ENCODE results near the gene MYO5C.
A peak's percentile ranks its signal among the peaks of the same experiment; 100 is the strongest.

Gene MYO5C, protein sequence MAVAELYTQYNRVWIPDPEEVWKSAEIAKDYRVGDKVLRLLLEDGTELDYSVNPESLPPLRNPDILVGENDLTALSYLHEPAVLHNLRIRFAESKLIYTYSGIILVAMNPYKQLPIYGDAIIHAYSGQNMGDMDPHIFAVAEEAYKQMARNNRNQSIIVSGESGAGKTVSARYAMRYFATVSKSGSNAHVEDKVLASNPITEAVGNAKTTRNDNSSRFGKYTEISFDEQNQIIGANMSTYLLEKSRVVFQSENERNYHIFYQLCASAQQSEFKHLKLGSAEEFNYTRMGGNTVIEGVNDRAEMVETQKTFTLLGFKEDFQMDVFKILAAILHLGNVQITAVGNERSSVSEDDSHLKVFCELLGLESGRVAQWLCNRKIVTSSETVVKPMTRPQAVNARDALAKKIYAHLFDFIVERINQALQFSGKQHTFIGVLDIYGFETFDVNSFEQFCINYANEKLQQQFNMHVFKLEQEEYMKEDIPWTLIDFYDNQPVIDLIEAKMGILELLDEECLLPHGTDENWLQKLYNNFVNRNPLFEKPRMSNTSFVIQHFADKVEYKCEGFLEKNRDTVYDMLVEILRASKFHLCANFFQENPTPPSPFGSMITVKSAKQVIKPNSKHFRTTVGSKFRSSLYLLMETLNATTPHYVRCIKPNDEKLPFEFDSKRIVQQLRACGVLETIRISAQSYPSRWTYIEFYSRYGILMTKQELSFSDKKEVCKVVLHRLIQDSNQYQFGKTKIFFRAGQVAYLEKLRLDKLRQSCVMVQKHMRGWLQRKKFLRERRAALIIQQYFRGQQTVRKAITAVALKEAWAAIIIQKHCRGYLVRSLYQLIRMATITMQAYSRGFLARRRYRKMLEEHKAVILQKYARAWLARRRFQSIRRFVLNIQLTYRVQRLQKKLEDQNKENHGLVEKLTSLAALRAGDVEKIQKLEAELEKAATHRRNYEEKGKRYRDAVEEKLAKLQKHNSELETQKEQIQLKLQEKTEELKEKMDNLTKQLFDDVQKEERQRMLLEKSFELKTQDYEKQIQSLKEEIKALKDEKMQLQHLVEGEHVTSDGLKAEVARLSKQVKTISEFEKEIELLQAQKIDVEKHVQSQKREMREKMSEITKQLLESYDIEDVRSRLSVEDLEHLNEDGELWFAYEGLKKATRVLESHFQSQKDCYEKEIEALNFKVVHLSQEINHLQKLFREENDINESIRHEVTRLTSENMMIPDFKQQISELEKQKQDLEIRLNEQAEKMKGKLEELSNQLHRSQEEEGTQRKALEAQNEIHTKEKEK (N-terminal part only)

DNA sequence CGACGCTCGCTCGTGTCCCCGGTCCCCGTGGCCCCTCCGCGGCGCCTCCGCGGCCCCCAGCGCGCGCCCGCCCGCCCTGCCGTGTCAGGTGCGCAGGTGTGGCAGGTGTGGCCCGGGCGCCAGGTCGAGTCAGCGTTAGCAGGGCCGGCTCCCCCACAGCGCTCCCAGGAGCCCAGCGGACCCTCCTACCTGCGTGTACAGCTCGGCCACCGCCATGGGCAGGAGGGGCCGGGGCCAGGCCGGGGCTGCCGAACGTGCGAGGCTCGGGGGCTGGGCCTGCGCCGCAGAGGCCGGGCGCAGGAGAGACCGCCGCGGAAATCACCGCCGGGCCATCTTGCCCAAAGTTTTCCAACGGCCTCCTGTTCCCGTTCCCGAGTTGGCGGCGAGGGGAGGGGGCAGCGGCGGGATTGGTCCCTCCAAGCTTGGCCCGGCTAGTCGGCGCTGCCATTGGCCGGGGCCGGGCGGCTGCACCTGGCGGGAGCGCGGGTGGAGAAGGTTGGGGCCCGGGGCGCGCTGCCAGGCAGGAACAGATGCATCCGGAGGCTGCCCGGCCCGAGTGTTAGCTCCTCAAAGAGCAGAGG, at the start of gene MYO5C:
Gene MYO5C, minus strand, starts transcription at position 384 of the 581 bp plus-strand sequence. Its CDS starts 168 bp downstream, at position 216.
- no peak for DNase-seq

DNA sequence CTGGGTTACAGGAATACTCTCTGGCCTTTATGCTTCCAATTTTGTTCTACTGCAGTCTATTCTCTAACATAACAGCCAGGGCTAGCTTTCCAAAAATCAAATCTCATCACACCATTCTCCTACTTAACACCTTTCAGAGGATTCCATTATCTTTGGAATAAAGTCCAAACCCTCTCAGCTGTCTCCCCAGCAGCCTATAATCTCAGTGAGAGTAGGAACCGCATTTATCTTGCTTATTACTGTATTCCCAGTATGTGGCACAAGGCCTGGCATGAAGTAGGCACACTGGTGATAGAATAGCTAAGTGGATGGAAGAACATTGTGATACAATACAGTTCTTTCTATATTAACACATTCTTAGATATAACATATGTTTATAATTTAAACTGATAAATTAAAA, 49.0 kb upstream of the MYO5C start:
- DNase-seq = no peak

DNA sequence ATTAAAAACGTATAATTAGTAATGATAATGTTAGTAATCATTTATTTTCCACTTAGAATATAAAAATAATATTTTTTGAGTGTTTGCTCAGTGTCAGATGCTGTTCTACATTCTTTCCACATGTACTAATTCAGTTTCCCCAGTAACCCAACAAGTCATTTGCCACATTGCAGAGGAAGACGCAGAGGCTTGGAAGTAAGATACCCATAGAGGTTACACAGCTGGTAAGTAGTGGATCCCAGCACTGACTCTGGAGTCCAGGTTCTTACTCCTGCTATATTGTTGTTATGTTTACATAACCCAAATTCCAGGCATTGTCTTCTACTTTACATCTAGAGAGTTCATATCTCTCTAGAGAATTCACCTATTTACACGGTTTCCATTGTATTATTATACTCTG, 48.2 kb upstream of the MYO5C start:
- no peak for DNase-seq

DNA sequence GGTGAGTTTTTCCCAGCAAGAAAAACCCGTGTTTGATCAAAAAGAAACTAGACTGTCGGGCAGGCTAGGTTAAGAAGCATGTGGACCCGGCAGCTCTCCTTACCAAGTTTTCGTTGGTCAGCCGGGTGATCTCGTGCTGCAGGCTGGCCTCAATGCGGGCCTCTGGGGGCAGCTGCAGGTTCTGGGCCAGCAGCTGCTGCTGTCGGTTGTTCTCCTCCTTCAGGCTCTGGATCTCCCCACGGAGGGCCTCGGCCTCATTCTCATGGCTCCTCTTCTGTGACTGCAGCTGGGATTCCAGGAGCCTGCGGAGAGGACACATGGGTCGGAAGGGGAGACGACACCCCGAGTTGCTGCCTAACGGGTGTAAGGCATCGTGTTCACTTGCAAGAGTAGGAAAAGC, 44.5 kb upstream of the MYO5C start:
- no peak for DNase-seq

DNA sequence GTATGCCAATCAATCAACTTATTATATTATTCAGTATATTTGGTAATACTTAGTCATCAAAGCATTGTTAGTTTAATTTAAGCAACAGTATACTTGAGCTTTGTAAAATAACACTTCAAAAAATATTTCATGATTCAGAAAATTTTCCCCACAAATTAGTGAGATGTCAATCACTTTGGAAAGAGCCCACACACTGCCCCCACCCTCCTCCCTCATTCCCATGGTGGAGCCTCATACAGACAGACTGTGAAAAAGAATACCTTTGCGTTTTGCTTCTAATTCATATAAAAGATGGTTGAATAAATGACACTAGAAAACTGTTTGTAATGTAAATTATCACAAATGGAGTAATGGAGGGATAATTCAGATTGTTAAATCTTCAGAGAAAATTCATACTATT, 43.3 kb upstream of the MYO5C start:
- no peak for DNase-seq

DNA sequence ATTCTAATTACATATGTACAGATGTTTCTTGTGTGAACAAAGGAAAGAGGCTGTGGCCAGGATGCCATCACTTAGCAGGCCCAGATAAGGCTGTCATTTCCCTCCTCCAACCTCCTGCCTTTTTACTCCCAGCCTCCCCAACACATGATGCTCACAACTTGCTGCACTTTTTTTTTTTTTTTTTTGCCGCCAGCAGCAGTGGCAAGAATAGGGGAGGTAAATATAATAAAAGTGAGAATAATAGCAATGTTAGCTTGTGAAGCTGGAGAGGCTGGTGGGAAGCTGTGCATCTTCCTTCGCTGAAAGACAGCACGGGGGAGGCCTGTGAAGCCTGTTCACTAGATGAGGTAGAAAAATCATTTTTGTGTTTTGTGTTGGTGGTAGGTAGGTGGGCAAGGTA, 42.5 kb upstream of the MYO5C start:
- DNase-seq = no peak

DNA sequence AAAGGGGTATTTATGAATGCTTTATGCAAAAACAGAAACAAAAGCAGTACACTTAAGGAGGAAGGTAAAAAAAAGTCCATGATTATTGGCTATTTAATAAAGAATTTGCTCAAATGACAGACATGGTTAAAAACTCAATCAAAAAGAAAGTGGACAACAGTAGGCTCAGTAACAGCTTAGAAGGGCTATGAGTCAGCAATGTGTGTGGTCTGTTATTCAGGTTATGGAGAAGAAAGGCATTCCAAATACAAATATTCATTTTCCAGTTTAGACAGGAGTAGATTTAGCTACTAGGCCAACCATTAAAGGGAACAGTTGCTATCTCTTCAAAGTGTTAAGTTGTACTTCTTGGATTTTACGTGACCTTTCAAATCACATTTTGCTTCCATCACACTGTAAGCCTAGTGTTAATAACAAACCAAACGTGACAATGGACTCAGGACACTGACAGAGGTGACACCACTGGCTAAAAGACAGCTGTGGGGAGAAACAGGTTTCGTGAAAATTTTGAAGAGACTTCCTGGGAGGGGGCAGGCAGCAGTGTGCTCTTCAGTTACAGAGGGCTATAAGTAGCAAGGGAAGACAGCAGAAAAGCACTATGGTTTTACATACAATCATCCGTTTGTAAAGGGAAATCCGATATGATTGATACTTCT, 41.7 kb upstream of the MYO5C start:
- DNase-seq = no peak

DNA sequence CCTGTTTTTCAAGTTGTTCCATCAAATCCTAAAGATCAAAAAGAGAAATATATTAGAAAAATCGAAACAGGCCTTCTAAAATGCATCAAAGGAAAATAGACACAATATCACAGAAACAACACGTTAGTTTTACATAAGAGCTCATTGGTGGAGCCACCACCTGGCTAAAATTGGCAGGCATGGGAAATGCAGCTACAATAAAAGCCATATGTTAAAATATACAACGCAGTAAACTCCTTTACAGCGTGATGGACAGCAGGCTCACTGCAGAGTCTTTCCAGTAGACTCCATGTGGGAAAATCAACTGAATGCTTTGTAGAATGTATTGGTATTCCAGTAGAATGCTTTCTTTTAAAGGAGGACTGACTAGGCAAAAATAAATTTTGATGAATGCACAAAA, 40.9 kb upstream of the MYO5C start:
- DNase-seq = no peak

DNA sequence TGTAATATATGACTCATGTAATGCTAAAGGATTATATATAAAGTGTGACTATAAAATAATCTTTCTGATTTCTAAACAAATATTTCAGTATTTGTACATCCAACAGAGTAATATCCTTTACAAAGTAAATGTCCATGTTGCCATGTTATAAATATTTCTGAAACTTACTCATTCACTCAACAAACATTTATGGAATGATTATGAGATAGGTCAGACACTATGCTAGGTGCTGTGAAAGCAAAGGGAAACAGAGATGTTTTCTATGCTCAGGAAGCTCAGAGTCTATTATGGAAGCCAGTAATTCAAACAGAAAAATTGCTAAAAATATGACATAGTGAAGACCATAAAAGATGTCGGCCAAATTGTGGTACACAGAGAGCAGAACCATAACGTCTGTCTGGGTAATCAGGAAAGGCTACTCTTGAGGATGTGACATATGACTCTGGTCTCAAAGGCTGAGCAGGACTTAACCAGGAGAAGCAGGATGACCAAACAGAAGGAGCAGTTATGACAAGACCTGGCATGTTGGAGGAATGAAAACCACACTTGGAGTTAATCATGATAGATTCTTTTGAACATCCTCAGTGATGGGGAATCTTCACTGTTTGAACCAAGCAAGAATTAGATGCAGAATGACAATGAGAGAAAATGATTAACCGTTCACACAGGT, 39.0 kb upstream of the MYO5C start:
- no peak for DNase-seq

DNA sequence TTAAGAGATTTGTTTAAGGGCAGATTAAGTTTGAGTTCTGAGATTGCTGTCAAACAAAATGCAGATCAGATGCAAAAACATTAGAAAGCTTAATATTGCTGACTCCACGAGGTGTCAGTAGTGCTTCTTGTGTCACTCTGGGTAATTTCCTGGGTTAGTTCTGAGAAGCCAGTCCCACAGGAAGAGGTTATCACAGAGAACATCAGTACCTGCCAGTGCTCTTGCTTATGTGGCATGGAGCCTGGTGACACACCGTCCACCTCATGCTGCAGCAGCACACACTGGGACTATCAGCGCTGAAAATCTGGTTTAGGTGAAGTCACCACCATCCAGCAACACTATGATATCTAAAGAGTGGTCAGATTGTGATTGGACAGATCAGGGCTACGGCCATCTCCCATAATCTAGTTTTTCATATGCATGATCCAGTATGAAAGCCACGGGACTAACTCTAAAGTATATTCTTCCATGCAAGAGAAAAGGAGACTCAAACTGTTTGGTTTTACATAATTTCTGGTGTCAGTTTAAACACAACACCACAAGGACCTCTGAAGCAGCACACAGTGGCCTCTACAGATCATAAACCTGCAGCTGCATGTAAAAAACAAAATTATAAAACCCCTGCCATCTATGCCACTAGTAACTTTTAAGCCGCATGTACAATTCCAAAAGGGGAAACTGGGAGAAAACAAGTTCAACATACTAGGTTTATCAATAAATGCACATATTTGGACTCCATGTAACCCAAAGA, 36.1 kb upstream of the MYO5C start:
- peak; percentile 25 for DNase-seq

DNA sequence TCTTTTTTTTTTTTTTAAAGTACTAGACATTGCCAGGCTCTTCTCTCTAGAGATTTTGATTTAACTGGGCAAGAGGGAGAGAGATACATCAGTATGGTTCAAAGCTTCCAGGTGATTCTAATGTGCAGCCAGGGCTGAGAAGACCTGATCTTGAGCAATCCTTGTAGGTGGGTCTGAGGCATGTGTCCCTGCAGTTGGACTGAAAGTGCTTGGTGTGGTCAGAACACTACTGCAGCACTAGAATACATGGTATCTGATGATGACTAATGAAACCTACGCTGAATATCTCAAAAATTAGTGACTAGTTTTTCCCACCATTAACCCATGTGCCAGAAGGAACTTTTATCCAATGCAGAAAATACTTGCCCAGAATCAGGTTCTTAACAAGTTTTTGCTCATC, 34.4 kb upstream of the MYO5C start:
- DNase-seq = no peak

DNA sequence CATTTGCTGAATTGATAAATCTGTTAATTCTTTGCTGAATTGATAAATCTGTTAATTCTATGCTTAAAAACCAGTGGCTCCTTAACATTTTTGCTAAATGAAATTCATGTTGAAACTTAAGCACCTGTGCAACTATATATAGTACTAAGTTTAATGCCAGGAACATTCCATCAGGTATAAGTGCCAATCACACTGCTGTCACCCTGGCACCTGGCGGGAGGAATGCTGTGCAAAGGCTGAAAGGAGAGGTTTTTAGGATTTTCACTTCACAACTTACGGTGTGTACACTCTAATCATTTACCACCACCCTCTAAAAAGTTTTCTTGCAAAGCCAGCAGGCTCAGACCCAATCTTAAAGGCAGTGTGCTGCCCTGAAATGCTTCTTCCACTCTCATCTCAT, 33.5 kb upstream of the MYO5C start:
- no peak for DNase-seq

DNA sequence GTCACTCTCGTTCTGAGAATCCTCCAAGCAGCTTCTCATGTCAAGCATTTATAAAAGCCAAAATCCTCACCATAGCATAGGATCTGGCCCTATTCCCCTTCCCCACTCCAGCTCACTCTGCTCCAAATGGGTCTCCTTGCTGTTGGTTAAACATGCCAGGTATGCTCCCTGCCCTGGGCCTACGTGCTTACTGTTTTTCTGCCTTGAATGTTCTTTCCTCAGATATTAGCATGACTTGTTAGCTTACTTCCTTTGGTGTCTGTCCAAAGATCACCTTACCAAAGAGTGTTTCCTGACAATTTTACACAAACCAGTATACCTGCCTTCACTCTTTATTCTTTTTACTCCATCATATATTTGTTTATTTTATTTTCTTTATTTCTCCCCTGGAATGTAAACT, 33.1 kb upstream of the MYO5C start:
- no peak for DNase-seq

DNA sequence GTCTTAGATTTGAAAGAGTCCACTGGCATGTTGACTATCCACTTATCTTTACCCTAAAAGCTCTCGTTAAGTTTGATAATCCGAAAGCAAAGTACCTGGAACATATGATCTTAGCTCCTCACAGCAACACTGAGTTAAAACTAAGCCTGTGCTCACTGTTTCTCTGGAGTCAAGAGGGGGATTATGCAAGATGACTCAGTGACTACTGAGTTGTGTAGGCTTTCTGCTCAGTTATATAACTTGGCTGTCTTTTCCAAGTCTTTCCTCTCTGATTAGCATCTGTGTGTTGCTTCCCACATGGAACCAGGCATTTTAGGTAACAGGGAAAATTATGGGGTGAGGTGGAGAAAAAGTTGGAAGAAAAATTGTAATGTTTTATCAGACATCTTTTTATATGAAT, 31.2 kb upstream of the MYO5C start:
- no peak for DNase-seq

DNA sequence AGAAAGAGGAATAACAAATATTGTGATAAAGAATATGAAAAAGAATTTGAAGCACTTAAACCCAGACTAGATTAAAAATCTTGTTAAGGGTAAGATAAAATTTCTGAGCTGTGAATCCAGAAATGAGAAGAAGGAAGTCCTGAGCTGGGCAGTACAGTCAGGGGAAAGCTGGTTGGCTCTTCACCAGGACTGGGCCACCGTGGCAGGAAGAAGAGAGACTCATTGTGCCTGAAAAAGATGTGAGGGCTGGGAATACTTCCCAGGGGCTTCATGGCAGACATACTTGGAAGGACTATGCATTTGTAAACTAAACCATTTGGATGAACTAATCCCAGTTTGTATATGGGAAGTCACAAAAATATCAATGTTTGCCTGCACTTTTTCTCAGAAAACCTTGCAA, 28.5 kb upstream of the MYO5C start:
- no peak for DNase-seq

DNA sequence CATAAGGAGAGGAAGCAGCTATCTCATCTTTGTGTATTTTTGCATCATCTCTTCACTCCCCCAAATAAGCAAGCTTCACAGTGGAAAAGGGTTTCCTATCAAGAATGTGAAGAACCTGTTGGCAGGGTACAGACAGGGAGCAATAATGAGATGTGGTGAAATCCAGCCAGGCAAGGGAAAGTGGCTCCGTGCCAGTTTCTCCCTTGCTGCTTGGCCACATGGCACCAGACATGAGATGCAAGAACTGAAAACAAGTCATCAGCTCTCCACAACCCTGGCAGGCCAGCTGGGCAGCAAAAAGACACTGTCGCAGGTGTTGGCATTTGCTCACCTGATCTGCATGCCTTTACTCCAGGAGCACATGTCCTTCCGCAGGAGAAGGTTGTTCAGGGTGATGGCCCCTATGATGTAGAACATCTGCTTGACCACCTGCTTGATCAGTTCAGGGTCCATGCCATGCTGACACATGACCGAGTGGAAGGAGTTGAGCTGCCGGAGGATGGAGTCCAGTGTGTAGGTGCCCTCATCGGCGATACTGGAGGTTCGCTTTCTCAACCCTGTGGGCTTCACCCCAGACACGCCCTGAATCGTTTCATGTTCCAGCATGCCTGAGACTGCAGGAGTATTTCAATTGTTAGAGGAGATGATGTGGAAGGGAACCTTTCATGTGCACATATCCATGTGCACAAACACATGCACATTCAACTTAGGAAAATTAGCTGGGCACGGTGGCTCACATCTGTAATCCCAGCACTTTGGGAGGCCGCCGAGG, 23.3 kb upstream of the MYO5C start:
- DNase-seq = no peak

DNA sequence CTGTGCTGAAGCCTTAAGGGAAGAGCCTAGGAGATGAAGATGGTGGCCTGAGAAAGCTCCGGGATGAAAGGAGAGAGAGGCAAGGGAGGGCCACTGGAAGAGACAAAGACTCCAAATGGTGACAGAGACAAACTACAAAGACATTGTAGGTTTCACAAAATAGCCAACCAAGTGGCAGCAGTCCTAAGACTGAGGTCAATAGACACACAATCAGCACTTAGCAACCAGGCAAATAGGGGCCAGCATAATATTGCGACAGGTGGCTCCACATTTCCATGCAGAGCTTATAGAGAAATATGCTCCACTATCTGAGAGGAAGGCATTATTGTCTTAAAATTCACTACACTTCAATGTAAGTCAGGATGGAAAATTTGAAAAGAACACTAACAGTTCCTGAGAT, 22.1 kb upstream of the MYO5C start:
- DNase-seq = no peak

DNA sequence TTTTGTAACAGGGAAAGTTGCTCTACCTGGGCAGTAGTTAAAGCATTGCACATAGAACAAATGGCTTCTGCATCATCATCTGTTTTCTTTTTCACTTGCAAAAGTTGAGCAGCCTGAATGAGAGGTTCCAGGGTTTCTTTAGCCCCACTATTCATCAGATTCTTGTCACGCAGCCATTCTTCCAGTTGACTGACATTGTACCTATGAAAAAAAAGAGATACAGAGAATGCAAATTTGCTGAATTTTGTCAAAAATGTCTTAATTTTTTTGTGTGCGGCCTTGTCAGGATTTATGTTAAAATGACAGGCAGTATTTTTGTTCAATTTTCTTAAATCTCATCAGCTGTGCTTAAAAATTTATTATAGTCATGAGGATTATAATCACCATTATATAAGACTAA, 21.4 kb upstream of the MYO5C start:
- no peak for DNase-seq

DNA sequence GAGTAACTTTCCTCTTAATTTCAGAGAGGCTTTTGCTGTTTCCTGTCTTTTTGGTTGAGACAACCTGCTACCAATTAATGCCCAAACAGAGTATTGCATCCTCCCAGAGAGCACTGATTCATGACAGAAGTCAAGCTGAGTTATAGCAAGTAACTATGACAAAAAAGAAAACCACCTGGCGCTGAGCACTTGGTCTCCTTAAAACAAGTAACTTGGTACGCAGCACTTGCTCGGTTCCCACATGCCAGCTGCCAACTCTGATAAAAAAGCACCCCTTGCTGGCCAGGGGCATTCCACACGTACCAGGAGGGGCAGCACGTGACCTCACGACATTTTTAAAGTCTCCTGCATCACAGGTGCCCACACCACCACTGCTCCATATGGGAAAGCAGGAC, 13.5 kb upstream of the MYO5C start:
- DNase-seq = no peak

DNA sequence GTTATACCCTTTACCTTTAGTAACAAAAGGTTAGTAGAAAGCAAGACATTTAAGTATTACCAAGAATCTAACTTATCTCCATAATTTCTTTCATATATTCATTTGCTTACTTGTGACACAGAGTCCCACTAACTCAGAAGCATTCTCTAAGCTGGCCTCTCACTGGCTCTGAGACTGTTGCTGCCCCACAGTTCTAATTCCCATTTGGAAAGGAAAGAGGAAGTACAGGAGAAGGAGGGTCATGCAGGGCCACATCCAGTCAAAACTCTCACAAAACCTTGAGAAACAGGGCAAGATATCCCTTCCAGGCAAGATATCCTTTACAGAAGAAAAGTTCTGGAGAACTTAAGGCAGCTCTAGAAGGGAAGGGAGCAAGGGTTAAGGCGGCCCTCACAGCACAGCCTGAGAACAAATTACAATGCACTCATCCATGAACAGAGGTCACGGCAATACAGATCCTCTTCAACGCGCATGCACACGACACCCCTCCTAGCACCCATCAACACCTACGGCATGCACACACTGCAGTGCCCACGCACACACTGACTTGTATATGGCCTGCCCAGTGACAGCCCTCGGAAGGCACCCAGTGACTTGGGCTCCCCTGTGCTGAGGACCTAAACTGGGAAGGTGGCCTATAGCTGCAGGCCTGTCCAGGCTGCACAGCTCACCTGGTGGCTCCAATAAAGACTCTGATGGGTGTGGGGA, 13.0 kb upstream of the MYO5C start:
- peak; percentile 52 for DNase-seq

Measured in inflammatory macrophage treated with lipopolysaccharide for 4 hours (primary cell).